ENCODE results near the gene PCNX3. TPM values are rescaled to one million over a fixed set of nuclear protein-coding genes. Genes with fewer than 3 reads are reported as not detected.

The PCNX3 gene
- total RNA-seq, 1 donor from 2014 or later = 45.6 TPM

DNA sequence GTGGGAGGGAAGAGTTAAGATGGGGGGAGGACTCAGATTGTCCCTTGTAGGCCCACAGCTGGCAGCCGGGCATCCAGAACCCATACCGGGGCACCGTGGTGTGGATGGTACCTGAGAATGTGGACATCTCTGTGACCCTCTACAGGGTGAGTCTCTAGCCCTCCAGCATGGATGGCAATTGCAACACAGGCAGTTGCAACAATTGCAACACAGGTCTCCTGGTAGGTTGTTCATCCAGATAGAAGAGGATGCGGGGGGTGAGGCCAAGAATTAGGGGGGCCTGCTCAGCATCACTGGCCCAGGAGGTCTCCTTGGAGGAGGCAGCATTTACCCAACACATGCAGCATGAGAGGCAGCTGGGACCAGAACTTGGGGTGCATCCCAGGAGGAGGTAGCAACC, 36.3 kb upstream of the PCNX3 start:
- Mint-ChIP-seq H3K4me1 (ENCODE audit: low read depth, unreplicated experiment) (peaks cover 17% of the 10 kb centered on the region), H3K9me3 (ENCODE audit: unreplicated experiment) (peaks cover 3% of the 10 kb centered on the region), H3K27me3 (ENCODE audit: low read depth, unreplicated experiment) (peaks cover 37% of the 10 kb centered on the region), H3K27ac (ENCODE audit: unreplicated experiment) (no peak overlapping the region), H3K36me3 (ENCODE audit: low read depth, unreplicated experiment) (peaks cover 17% of the 10 kb centered on the region), H3K4me3 (ENCODE audit: unreplicated experiment) (no peak overlapping the region)
- peaks cover 3% of the 10 kb centered on the region for H3K27me3 ChIP-seq (ENCODE audit: insufficient read depth, low read length)
- H3K79me2 ChIP-seq (ENCODE audit: insufficient read depth, low read length) = no peaks in the 10 kb centered on the region
- no peaks in the 10 kb centered on the region for H3K36me3 ChIP-seq (ENCODE audit: insufficient read depth, low read length)
- peaks cover 47% of the 10 kb centered on the region for H4K20me1 ChIP-seq (ENCODE audit: insufficient read depth, low read length)
- peaks cover 33% of the 10 kb centered on the region for H3K4me1 ChIP-seq (ENCODE audit: insufficient read depth, low read length)
- no peak for DNase-seq (ENCODE audit: low read depth)
- no peak overlapping the region for H3K4me3 ChIP-seq (ENCODE audit: insufficient read depth, low read depth, low read length)
- H3K4me2 ChIP-seq (ENCODE audit: low read length) = no peak overlapping the region
- no peak overlapping the region for H3K27ac ChIP-seq (ENCODE audit: low read depth, low read length)
- TF ChIP-seq CTCF (IDR thresholded peaks at IDR 0.05; ENCODE audit: insufficient read depth, low read depth, low read length) (no peak), EZH2 (IDR thresholded peaks at IDR 0.05; ENCODE audit: insufficient read depth, low read length) (no peak)
- no peak overlapping the region for H3K9ac ChIP-seq (ENCODE audit: low read length)
- H3K9me3 ChIP-seq (ENCODE audit: insufficient read depth, low read depth, low read length) = no peaks in the 10 kb centered on the region
- FAIRE-seq = no peak
- no peak overlapping the region for H2AFZ ChIP-seq (ENCODE audit: low read depth, low read length)

- FAIRE-seq (no peak), DNase-seq (ENCODE audit: low read depth) (no peak)
- peaks cover 17% of the 10 kb centered on the region for H3K36me3 Mint-ChIP-seq (ENCODE audit: low read depth, unreplicated experiment)
- peaks cover 52% of the 10 kb centered on the region for H4K20me1 ChIP-seq (ENCODE audit: insufficient read depth, low read length)
- peaks cover 13% of the 10 kb centered on the region for H3K4me1 Mint-ChIP-seq (ENCODE audit: low read depth, unreplicated experiment)
- no peak overlapping the region for H3K4me3 ChIP-seq (ENCODE audit: insufficient read depth, low read depth, low read length)
- peaks cover 41% of the 10 kb centered on the region for H3K27me3 Mint-ChIP-seq (ENCODE audit: low read depth, unreplicated experiment)
- peaks cover 5% of the 10 kb centered on the region for H3K27me3 ChIP-seq (ENCODE audit: insufficient read depth, low read length)
- H3K9ac ChIP-seq (ENCODE audit: low read length) = no peak overlapping the region
- TF ChIP-seq CTCF (IDR thresholded peaks at IDR 0.05; ENCODE audit: insufficient read depth, low read depth, low read length) (no peak), EZH2 (IDR thresholded peaks at IDR 0.05; ENCODE audit: insufficient read depth, low read length) (no peak)
- H3K79me2 ChIP-seq (ENCODE audit: insufficient read depth, low read length) = no peaks in the 10 kb centered on the region
- no peak overlapping the region for H3K4me2 ChIP-seq (ENCODE audit: low read length)
- peaks cover 27% of the 10 kb centered on the region for H3K4me1 ChIP-seq (ENCODE audit: insufficient read depth, low read length)
- H3K4me3 Mint-ChIP-seq (ENCODE audit: unreplicated experiment) = no peak overlapping the region
- no peaks in the 10 kb centered on the region for H3K9me3 ChIP-seq (ENCODE audit: insufficient read depth, low read depth, low read length)
- H3K36me3 ChIP-seq (ENCODE audit: insufficient read depth, low read length) = no peaks in the 10 kb centered on the region
- no peak overlapping the region for H3K27ac Mint-ChIP-seq (ENCODE audit: unreplicated experiment)
- H2AFZ ChIP-seq (ENCODE audit: low read depth, low read length) = no peak overlapping the region
- peaks cover 3% of the 10 kb centered on the region for H3K9me3 Mint-ChIP-seq (ENCODE audit: unreplicated experiment)
- no peak overlapping the region for H3K27ac ChIP-seq (ENCODE audit: low read depth, low read length)
These were observed 35.4 kb upstream of the PCNX3 start for GRCh38 chr11:65580031-65580692.

DNA sequence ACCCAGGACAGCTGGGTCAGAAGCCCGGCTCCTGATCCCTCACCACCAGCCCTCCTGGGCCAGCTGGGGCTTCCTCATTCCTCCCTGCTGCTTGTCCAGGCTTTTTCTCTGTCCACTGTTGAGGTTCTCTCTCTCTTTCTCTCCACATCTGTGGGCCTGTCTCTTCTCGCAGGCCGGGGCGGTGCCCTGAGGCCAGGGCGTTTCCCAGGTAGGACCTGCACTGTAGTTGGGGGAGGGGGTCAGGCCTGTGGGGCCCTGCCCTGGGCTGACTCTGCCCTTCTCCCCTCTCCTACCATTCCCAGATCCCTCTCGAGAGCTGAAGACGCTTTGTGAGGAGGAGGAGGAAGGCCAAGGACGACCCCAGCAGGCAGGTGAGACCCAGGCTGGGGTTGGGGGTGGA, 34.8 kb upstream of the PCNX3 start:
- no peak overlapping the region for H2AFZ ChIP-seq (ENCODE audit: low read depth, low read length)
- H3K9me3 Mint-ChIP-seq (ENCODE audit: unreplicated experiment) = peaks cover 3% of the 10 kb centered on the region
- no peaks in the 10 kb centered on the region for H3K79me2 ChIP-seq (ENCODE audit: insufficient read depth, low read length)
- no peak overlapping the region for H3K27ac Mint-ChIP-seq (ENCODE audit: unreplicated experiment)
- peaks cover 52% of the 10 kb centered on the region for H4K20me1 ChIP-seq (ENCODE audit: insufficient read depth, low read length)
- H3K36me3 Mint-ChIP-seq (ENCODE audit: low read depth, unreplicated experiment) = peaks cover 17% of the 10 kb centered on the region
- no peak overlapping the region for H3K9ac ChIP-seq (ENCODE audit: low read length)
- no peak overlapping the region for H3K4me3 Mint-ChIP-seq (ENCODE audit: unreplicated experiment)
- H3K4me1 Mint-ChIP-seq (ENCODE audit: low read depth, unreplicated experiment) = peaks cover 9% of the 10 kb centered on the region
- H3K4me2 ChIP-seq (ENCODE audit: low read length) = no peak overlapping the region
- H3K27me3 ChIP-seq (ENCODE audit: insufficient read depth, low read length) = peaks cover 5% of the 10 kb centered on the region
- H3K4me3 ChIP-seq (ENCODE audit: insufficient read depth, low read depth, low read length) = no peak overlapping the region
- FAIRE-seq (no peak), DNase-seq (ENCODE audit: low read depth) (no peak)
- H3K9me3 ChIP-seq (ENCODE audit: insufficient read depth, low read depth, low read length) = no peaks in the 10 kb centered on the region
- peaks cover 41% of the 10 kb centered on the region for H3K27me3 Mint-ChIP-seq (ENCODE audit: low read depth, unreplicated experiment)
- no peak for TF ChIP-seq CTCF (IDR thresholded peaks at IDR 0.05; ENCODE audit: insufficient read depth, low read depth, low read length)
- TF ChIP-seq EZH2 (IDR thresholded peaks at IDR 0.05; ENCODE audit: insufficient read depth, low read length) = no peak
- H3K36me3 ChIP-seq (ENCODE audit: insufficient read depth, low read length) = no peaks in the 10 kb centered on the region
- H3K27ac ChIP-seq (ENCODE audit: low read depth, low read length) = no peak overlapping the region
- peaks cover 21% of the 10 kb centered on the region for H3K4me1 ChIP-seq (ENCODE audit: insufficient read depth, low read length)
